GM19468 (cell line): ENCODE measurements around the gene SIRT1.
"Not testable (repeated sequence)": the region's sequence is repeated elsewhere in the genome, so short reads cannot be mapped to it uniquely, and the experiment has no call there.

Source experiments
- ATAC-seq: cut with Tn5 transposase; IDR thresholded peaks from one replicate; pipeline ENCODE4 v1.9.1; 2021; ENCODE audit warnings: mild to moderate bottlenecking, moderate library complexity, moderate number of reproducible peaks; ENCODE audit not compliant: unreplicated experiment; ENCODE audit errors: extremely low read depth

The SIRT1 gene

GRCh38 chr10:67884313-67884841 is at the start of gene SIRT1:
Gene SIRT1, plus strand, starts transcription at chr10:67884656. Its CDS starts 66 bp downstream, at chr10:67884722.
- ATAC-seq = peak; percentile 87

GRCh38 chr10:67835541-67836394 is 48.7 kb upstream of the SIRT1 start:
- ATAC-seq = not testable (repeated sequence)

GRCh38 chr10:67836488-67836887 is 48.0 kb upstream of the SIRT1 start:
- no peak for ATAC-seq

- ATAC-seq = no peak
Measured at GRCh38 chr10:67836972-67837371, 47.5 kb upstream of the SIRT1 start.

- ATAC-seq = no peak
Measured at GRCh38 chr10:67837541-67838314, 46.7 kb upstream of the SIRT1 start, which contains the start of gene DNAJC12. Gene DNAJC12, minus strand, starts transcription at chr10:67838188. Its CDS starts 177 bp downstream, at chr10:67838011.

- not testable (repeated sequence) for ATAC-seq
Measured at GRCh38 chr10:67839511-67839910, 44.9 kb upstream of the SIRT1 start.

- no peak for ATAC-seq
Measured at GRCh38 chr10:67839951-67840350, 44.5 kb upstream of the SIRT1 start.

GRCh38 chr10:67841737-67842136 is 42.7 kb upstream of the SIRT1 start:
- ATAC-seq = no peak

GRCh38 chr10:67843284-67843683 is 41.2 kb upstream of the SIRT1 start:
- ATAC-seq = no peak

- peak; percentile 98 for ATAC-seq
Measured at GRCh38 chr10:67849331-67850011, 35.0 kb upstream of the SIRT1 start.

- ATAC-seq = no peak
Measured at GRCh38 chr10:67851186-67851585, 33.3 kb upstream of the SIRT1 start.

GRCh38 chr10:67852761-67853160 is 31.7 kb upstream of the SIRT1 start:
- no peak for ATAC-seq

GRCh38 chr10:67853512-67853911 is 30.9 kb upstream of the SIRT1 start:
- no peak for ATAC-seq

GRCh38 chr10:67858971-67859370 is 25.5 kb upstream of the SIRT1 start:
- ATAC-seq = no peak

GRCh38 chr10:67861750-67862432 is 22.6 kb upstream of the SIRT1 start:
- ATAC-seq = no peak

- no peak for ATAC-seq
Measured at GRCh38 chr10:67863094-67863493, 21.4 kb upstream of the SIRT1 start.

GRCh38 chr10:67864607-67865371 is 19.7 kb upstream of the SIRT1 start:
- ATAC-seq = no peak

GRCh38 chr10:67868132-67868531 is 16.3 kb upstream of the SIRT1 start:
- no peak for ATAC-seq

- ATAC-seq = no peak
Measured at GRCh38 chr10:67869996-67870395, 14.5 kb upstream of the SIRT1 start.
